ENCODE measurements around the gene PCBP3. TPM values are rescaled to one million over a fixed set of nuclear protein-coding genes. Genes with fewer than 3 reads are reported as not detected.

Gene PCBP3
- total RNA-seq, 2 experiments from 2014 or later, result 3.4 to 3.8 TPM

GRCh38 chr21:45769896-45770295 lies 126.4 kb downstream of the PCBP3 start:
- DNase-seq (no peak), ATAC-seq (ENCODE audit: poor library complexity) (no peak)
- intact Hi-C loops (cut with DNase I, micrococcal nuclease), result loop anchor here in 1 of 2 experiments (10.0 kb wide), 3 partner anchors 45 to 155 kb away; partner anchors contain the start of gene PCBP3
- H3K27ac Mint-ChIP-seq, result peak overlapping the region; percentile 94
- CTCF ChIA-PET, result no interaction called here
- POLR2A ChIA-PET, result no interaction called here
- H3K9me3 ChIP-seq (ENCODE audit: control insufficient read depth in 1 of 2, insufficient read depth in 1 of 2, low read length in 2 of 2), result no peaks in the 10 kb centered on the region
- peaks cover 30% of the 10 kb centered on the region for H3K4me1 ChIP-seq (ENCODE audit: insufficient read depth, low read length)
- no peak overlapping the region for H3K4me3 ChIP-seq (ENCODE audit: low read length)
- no peaks in the 10 kb centered on the region for H3K9me3 Mint-ChIP-seq
- no peak overlapping the region for H3K27ac ChIP-seq (ENCODE audit: low read depth in 1 of 2, low read length in 2 of 2)
- no peaks in the 10 kb centered on the region for H3K27me3 ChIP-seq (ENCODE audit: control insufficient read depth in 1 of 2, insufficient read depth in 2 of 2, low read length in 2 of 2)
- H3K36me3 Mint-ChIP-seq (ENCODE audit: low read depth), result no peaks in the 10 kb centered on the region
- peaks cover 45% of the 10 kb centered on the region for H3K4me1 Mint-ChIP-seq (ENCODE audit: low read depth)
- no peak overlapping the region for H3K4me3 Mint-ChIP-seq
- no peaks in the 10 kb centered on the region for H3K27me3 Mint-ChIP-seq
- TF ChIP-seq CTCF (IDR thresholded peaks at IDR 0.05), result no peak
- H3K36me3 ChIP-seq (ENCODE audit: insufficient read depth, low read length), result no peaks in the 10 kb centered on the region

GRCh38 chr21:45772180-45772579 lies 128.7 kb downstream of the PCBP3 start:
- Histone ChIP-seq H3K9me3 (ENCODE audit: control insufficient read depth in 1 of 2, insufficient read depth in 1 of 2, low read length in 2 of 2) (peaks cover 0 to 3% of the 10 kb centered on the region in 2 experiments), H3K4me1 (ENCODE audit: insufficient read depth, low read length) (peaks cover 21% of the 10 kb centered on the region), H3K36me3 (ENCODE audit: insufficient read depth, low read length) (no peaks in the 10 kb centered on the region), H3K27me3 (ENCODE audit: control insufficient read depth in 1 of 2, insufficient read depth in 2 of 2, low read length in 2 of 2) (no peaks in the 10 kb centered on the region), H3K4me3 (ENCODE audit: low read length) (no peak overlapping the region), H3K27ac (ENCODE audit: low read depth in 1 of 2, low read length in 2 of 2) (no peak overlapping the region)
- Mint-ChIP-seq H3K27ac (no peak overlapping the region), H3K27me3 (no peaks in the 10 kb centered on the region), H3K9me3 (peaks cover 5% of the 10 kb centered on the region), H3K36me3 (ENCODE audit: low read depth) (peaks cover 4% of the 10 kb centered on the region), H3K4me3 (no peak overlapping the region), H3K4me1 (ENCODE audit: low read depth) (peaks cover 33% of the 10 kb centered on the region)
- POLR2A ChIA-PET, result no interaction called here
- intact Hi-C loops (cut with DNase I, micrococcal nuclease), result no loop called here
- ATAC-seq (ENCODE audit: poor library complexity), result no peak
- CTCF ChIA-PET, result no interaction called here
- no peak for TF ChIP-seq CTCF (IDR thresholded peaks at IDR 0.05)
- no peak for DNase-seq

GRCh38 chr21:45774291-45774690 lies 130.8 kb downstream of the PCBP3 start:
- Histone ChIP-seq H3K27ac (ENCODE audit: low read depth in 1 of 2, low read length in 2 of 2) (no peak overlapping the region), H3K27me3 (ENCODE audit: control insufficient read depth in 1 of 2, insufficient read depth in 2 of 2, low read length in 2 of 2) (no peaks in the 10 kb centered on the region), H3K9me3 (ENCODE audit: control insufficient read depth in 1 of 2, insufficient read depth in 1 of 2, low read length in 2 of 2) (peaks cover 5 to 11% of the 10 kb centered on the region in 2 experiments), H3K36me3 (ENCODE audit: insufficient read depth, low read length) (no peaks in the 10 kb centered on the region), H3K4me1 (ENCODE audit: insufficient read depth, low read length) (peaks cover 2% of the 10 kb centered on the region), H3K4me3 (ENCODE audit: low read length) (no peak overlapping the region)
- DNase-seq (no peak), ATAC-seq (ENCODE audit: poor library complexity) (no peak)
- H3K27me3 Mint-ChIP-seq, result no peaks in the 10 kb centered on the region
- no peak overlapping the region for H3K4me3 Mint-ChIP-seq
- ChIA-PET CTCF (no interaction called here), POLR2A (no interaction called here)
- H3K4me1 Mint-ChIP-seq (ENCODE audit: low read depth), result peaks cover 12% of the 10 kb centered on the region
- no peak overlapping the region for H3K27ac Mint-ChIP-seq
- H3K36me3 Mint-ChIP-seq (ENCODE audit: low read depth), result peaks cover 5% of the 10 kb centered on the region
- TF ChIP-seq CTCF (IDR thresholded peaks at IDR 0.05), result no peak
- H3K9me3 Mint-ChIP-seq, result peaks cover 6% of the 10 kb centered on the region
- intact Hi-C loops (cut with DNase I, micrococcal nuclease), result no loop called here

Measured in CD4-positive, alpha-beta T cell (primary cell).